Fibroblast of lung (primary cell): ENCODE measurements around the gene FNDC10.

Experiments used
- EZH2 ChIP-seq: IDR thresholded peaks from 2 replicates; pipeline ENCODE4 v1.5.1; 2012; ENCODE audit warnings: low read length, control low read depth, mild to moderate bottlenecking; ENCODE audit errors: missing control alignments
- TF ChIP-seq, protein P1 (sequence below), 2 donors: IDR thresholded peaks in 1 of 2; conservative IDR thresholded peaks in 1 of 2; 1 replicate in 1 of 2; 2 replicates in 1 of 2; pipeline ENCODE4 v1.5.1; 2011 to 2012; ENCODE audit warnings: low read length in 2 of 2, control low read depth in 1 of 2, inconsistent platforms in 1 of 2, low read depth in 1 of 2, mild to moderate bottlenecking in 1 of 2

DNA sequence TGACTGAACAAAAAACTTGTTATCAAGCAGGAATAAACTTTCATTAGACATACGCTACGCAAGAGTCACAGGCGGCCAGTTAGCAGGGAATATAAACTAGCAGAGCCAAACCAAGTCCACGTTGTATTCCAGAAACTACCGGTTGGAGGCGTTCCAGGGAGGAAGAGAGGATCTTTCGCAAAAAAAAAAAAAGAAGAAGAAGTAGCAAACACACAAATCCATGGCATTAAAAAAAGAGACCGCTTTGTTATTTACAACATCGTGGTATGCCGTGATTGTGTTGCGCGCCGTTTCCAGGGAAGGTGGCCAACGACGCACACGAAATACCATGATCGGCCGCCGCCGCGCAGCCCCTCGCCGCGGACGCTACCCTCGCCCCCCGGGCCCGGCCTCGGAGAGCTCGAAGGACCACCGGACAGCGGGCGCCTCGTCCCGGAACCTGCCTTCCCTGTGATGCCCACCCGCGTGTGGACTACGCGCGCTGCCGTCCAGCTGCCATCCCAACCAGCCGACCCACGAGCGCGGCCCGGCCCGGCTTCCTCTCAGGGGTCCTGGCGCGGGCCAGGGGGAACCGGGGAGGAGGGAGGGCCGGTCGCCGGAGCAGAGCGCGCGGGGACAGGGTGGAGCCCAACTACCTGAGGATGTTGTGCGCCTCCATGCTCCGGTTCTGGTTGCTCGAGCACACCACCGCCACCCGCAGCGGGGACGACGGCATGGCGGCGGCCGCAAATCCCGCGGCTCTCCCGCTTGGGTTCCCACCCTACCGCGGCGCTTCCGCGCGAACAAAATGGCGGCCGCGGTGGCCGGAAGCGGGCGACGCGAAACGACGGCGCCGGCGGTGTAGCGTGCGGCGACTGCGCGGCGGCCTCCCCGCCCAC, 25.9 kb downstream of the FNDC10 start:
- no peak for TF ChIP-seq EZH2
- TF ChIP-seq, protein P1, sequence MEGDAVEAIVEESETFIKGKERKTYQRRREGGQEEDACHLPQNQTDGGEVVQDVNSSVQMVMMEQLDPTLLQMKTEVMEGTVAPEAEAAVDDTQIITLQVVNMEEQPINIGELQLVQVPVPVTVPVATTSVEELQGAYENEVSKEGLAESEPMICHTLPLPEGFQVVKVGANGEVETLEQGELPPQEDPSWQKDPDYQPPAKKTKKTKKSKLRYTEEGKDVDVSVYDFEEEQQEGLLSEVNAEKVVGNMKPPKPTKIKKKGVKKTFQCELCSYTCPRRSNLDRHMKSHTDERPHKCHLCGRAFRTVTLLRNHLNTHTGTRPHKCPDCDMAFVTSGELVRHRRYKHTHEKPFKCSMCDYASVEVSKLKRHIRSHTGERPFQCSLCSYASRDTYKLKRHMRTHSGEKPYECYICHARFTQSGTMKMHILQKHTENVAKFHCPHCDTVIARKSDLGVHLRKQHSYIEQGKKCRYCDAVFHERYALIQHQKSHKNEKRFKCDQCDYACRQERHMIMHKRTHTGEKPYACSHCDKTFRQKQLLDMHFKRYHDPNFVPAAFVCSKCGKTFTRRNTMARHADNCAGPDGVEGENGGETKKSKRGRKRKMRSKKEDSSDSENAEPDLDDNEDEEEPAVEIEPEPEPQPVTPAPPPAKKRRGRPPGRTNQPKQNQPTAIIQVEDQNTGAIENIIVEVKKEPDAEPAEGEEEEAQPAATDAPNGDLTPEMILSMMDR (conservative IDR thresholded peaks at IDR 0.05 in 1 of 2, IDR thresholded peaks at IDR 0.05 in 1 of 2; ENCODE audit: low read depth in 1 of 2, low read length in 2 of 2): peak in 1 of 2 donors; percentile 21
